Spleen (tissue), 11 donors: Measurements from ENCODE around the gene GZMA. TPM values are rescaled to one million over a fixed set of nuclear protein-coding genes. Genes with fewer than 3 reads are reported as not detected.

ENCODE experiments used
- DNase-seq: peaks from one replicate; pipeline ENCODE4 v3.0.0-alpha.2; 2020
- H3K27ac ChIP-seq, 8 donors: fragments of 200-600 bp; sonication (generic) in 7 of 8; 1 replicate in 4 of 8; 2 replicates in 4 of 8; pipeline versions ENCODE4 v1.5.0 to v1.8.0; 2016 to 2021; ENCODE audit warnings: inconsistent platforms in 4 of 8, mild to moderate bottlenecking in 4 of 8, moderate library complexity in 1 of 8
- H3K27me3 ChIP-seq, 7 donors: fragments of 200-600 bp; sonication (generic) in 6 of 7; replicated peaks in 1 of 7; 1 replicate in 4 of 7; 2 replicates in 3 of 7; pipeline versions ENCODE4 v1.5.0 to v1.8.0; 2016 to 2021; ENCODE audit warnings: inconsistent platforms in 3 of 7, mild to moderate bottlenecking in 1 of 7
- H3K36me3 ChIP-seq, 6 donors: fragments of 200-600 bp; sonication (generic) in 5 of 6; 1 replicate in 4 of 6; 2 replicates in 2 of 6; pipeline versions ENCODE4 v1.5.0 to v1.8.0; 2016 to 2021; ENCODE audit warnings: inconsistent platforms in 2 of 6
- H3K4me1 ChIP-seq, 6 donors: fragments of 200-600 bp; sonication (generic) in 5 of 6; 1 replicate in 3 of 6; 2 replicates in 3 of 6; pipeline versions ENCODE4 v1.5.0 to v1.8.0; 2016 to 2021; ENCODE audit warnings: inconsistent platforms in 3 of 6
- H3K4me3 ChIP-seq, 8 donors: fragments of 200-600 bp; sonication (generic) in 7 of 8; 1 replicate in 4 of 8; 2 replicates in 4 of 8; pipeline versions ENCODE4 v1.5.0 to v1.8.0; 2016 to 2021; ENCODE audit warnings: inconsistent platforms in 4 of 8, mild to moderate bottlenecking in 4 of 8, moderate library complexity in 2 of 8
- H3K9me3 ChIP-seq, 8 donors: fragments of 200-600 bp; sonication (generic) in 7 of 8; 1 replicate in 4 of 8; 2 replicates in 4 of 8; pipeline versions ENCODE4 v1.5.0 to v1.8.0; 2016 to 2021; ENCODE audit warnings: inconsistent platforms in 4 of 8
- CTCF ChIP-seq, 11 experiments: fragments of 200-600 bp in 7 of 11; fragments of 450-650 bp in 4 of 11; sonication (generic) in 4 of 11; IDR thresholded peaks in 8 of 11; conservative IDR thresholded peaks in 3 of 11; 1 replicate in 7 of 11; 2 replicates in 4 of 11; pipeline versions ENCODE4 v1.4.0 to v1.8.0; 2016 to 2021; ENCODE audit warnings: antibody characterized with exemption in 11 of 11, inconsistent platforms in 4 of 11, mild to moderate bottlenecking in 1 of 11
- POLR2A ChIP-seq, 3 donors: fragments of 450-650 bp; IDR thresholded peaks; one replicate each; pipeline ENCODE4 v1.5.1; 2017; ENCODE audit warnings: antibody characterized with exemption in 3 of 3, mild to moderate bottlenecking in 1 of 3
- POLR2AphosphoS5 ChIP-seq, 3 donors: sonication (generic); formaldehyde crosslinking; IDR thresholded peaks; one replicate each; pipeline ENCODE4 v1.5.1; 2017; ENCODE audit warnings: antibody characterized with exemption in 3 of 3
- WGBS, 5 donors: extraction: QIAGEN DNeasy Blood & Tissue Kit in 3 of 5; methylation state at CpG; one replicate each; pipeline versions ENCODE4 v1.1.5 to v1.1.7; 2013 to 2018; 5-methylcytosine and 5-hydroxymethylcytosine counted together
- intact Hi-C: fragments of 100-400 bp; cut with DNase I; formaldehyde crosslinking; loops from one replicate; pipeline ENCODE4 v1.15.0; 2023; ENCODE audit warnings: low total_unique reads
- polyA plus RNA-seq, 3 donors: library from polyadenylated mRNA; stranded (reverse); fragments of 200-250 nt; gene quantifications; one replicate each; pipeline ENCODE4 v1.2.1, GENCODE V29; 2013
- total RNA-seq, 7 donors: library from RNA; depleted of rRNA in 3 of 7; stranded (reverse); fragments of >200 nt in 3 of 7; fragmentation: NEBNext Ultra II Directional in 4 of 7; extraction: Animal tissue kit (Norgen Biotek cat#: 25700) in 4 of 7; gene quantifications; one replicate each; pipeline versions ENCODE4 v1.1.0 to v1.2.1, GENCODE V29; 2016 to 2021
- donor health status: healthy with polysubstance abuse.
- donor health status: DM: no; HTN: no; CAD: no; lungs with moderate emphysema.
- donor health status: DM: no; HTN: no; CAD: no.
- donor health status: Bipolar disorder and iron deficiency.
- donor health status: healthy.
- donor health status: DM: no; HTN: no; CAD: no.
- donor health status: DM: yes; HTN: yes; CAD: no.

The GZMA gene
- total and polyA plus RNA-seq, 10 donors = 14.7 to 40.5 (median 22.0) TPM

DNA sequence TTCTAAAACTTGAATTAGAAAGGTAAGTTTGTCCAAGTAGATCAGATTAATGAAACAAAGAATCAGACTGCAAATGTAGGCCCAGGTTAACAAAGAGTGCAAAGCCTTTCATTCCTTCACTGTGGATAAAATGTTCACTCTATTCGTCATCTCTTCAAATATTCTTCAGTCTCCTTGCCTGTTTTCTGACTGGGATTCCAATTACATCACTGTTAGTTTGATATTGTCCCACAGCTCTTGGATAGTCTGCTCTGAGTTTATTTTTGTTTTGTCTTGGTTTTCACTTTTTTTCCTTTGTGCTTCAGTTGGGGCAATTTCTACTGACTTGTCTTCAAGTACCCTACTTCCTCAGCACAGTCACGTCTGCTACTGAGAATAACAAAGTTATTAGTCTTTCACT lies 38.5 kb upstream of the GZMA start:
- H3K4me1 ChIP-seq = peaks cover 0 to 29% (median 0%) of the 10 kb centered on the region in 6 donors
- 66 to 80% (median 77%) methylated on average over 2 of the region's 2 CpGs for WGBS, 5 donors
- H3K4me3 ChIP-seq = no peak overlapping the region
- intact Hi-C loops = no loop called here
- DNase-seq = no peak
- no peaks in the 10 kb centered on the region for H3K27me3 ChIP-seq
- TF ChIP-seq POLR2AphosphoS5 (IDR thresholded peaks at IDR 0.05) (no peak), POLR2A (IDR thresholded peaks at IDR 0.05) (no peak), CTCF (IDR thresholded peaks at IDR 0.05 in 8 of 11, conservative IDR thresholded peaks at IDR 0.05 in 3 of 11) (no peak)
- H3K9me3 ChIP-seq = no peaks in the 10 kb centered on the region
- H3K36me3 ChIP-seq = no peaks in the 10 kb centered on the region
- H3K27ac ChIP-seq = no peak overlapping the region

- Histone ChIP-seq H3K36me3 (no peaks in the 10 kb centered on the region), H3K9me3 (no peaks in the 10 kb centered on the region), H3K27me3 (no peaks in the 10 kb centered on the region), H3K4me1 (peaks cover 0 to 29% (median 0%) of the 10 kb centered on the region in 6 donors), H3K4me3 (no peak overlapping the region), H3K27ac (no peak overlapping the region)
- WGBS, 5 donors = 76 to 85% (median 84%) methylated on average over 3 of the region's 3 CpGs
- DNase-seq = no peak
- TF ChIP-seq POLR2AphosphoS5 (IDR thresholded peaks at IDR 0.05) (no peak), POLR2A (IDR thresholded peaks at IDR 0.05) (no peak), CTCF (IDR thresholded peaks at IDR 0.05 in 8 of 11, conservative IDR thresholded peaks at IDR 0.05 in 3 of 11) (no peak)
- intact Hi-C loops = no loop called here
Measured at GRCh38 chr5:55064523-55064922, 37.9 kb upstream of the GZMA start.

GRCh38 chr5:55066277-55066676 lies 36.2 kb upstream of the GZMA start:
- intact Hi-C loops = no loop called here
- H3K27me3 ChIP-seq = no peaks in the 10 kb centered on the region
- no peak overlapping the region for H3K4me3 ChIP-seq
- H3K36me3 ChIP-seq = no peaks in the 10 kb centered on the region
- peaks cover 0 to 27% (median 0%) of the 10 kb centered on the region in 6 donors for H3K4me1 ChIP-seq
- DNase-seq = no peak
- TF ChIP-seq CTCF (IDR thresholded peaks at IDR 0.05 in 8 of 11, conservative IDR thresholded peaks at IDR 0.05 in 3 of 11) (no peak), POLR2A (IDR thresholded peaks at IDR 0.05) (no peak), POLR2AphosphoS5 (IDR thresholded peaks at IDR 0.05) (no peak)
- no peak overlapping the region for H3K27ac ChIP-seq
- WGBS, 5 donors = 92 to 100% (median 94%) methylated on average over 3 of the region's 3 CpGs
- no peaks in the 10 kb centered on the region for H3K9me3 ChIP-seq

DNA sequence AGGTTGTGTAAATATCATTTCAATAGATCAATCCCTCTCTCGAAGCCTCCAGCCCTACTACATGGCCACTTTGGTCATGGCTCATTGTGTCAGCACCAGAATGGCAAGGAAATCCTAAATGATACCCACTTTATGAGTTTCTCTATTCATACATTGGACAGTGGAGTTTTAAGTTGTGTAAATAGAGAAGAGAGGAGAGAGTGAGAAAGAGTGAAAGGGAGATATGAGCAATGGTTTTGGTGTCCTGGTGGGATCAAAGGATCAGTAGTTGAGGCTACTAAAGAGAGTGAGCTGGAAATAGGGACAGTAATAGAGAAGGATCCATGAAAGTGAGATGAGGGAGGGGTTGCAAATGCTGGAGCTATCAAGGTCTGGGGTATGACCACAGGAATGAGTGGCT lies 31.5 kb upstream of the GZMA start:
- no peak for DNase-seq
- intact Hi-C loops = no loop called here
- 80 to 100% (median 88%) methylated on average over 1 of the region's 1 CpG for WGBS, 5 donors
- no peaks in the 10 kb centered on the region for H3K27me3 ChIP-seq
- no peak overlapping the region for H3K4me3 ChIP-seq
- no peak overlapping the region for H3K27ac ChIP-seq
- H3K36me3 ChIP-seq = no peaks in the 10 kb centered on the region
- H3K9me3 ChIP-seq = no peaks in the 10 kb centered on the region
- peaks cover 0 to 16% (median 0%) of the 10 kb centered on the region in 6 donors for H3K4me1 ChIP-seq
- TF ChIP-seq CTCF (IDR thresholded peaks at IDR 0.05 in 8 of 11, conservative IDR thresholded peaks at IDR 0.05 in 3 of 11) (no peak), POLR2AphosphoS5 (IDR thresholded peaks at IDR 0.05) (no peak), POLR2A (IDR thresholded peaks at IDR 0.05) (no peak)
